GM23248 (cell line): ENCODE results near the gene TMEM129. TPM values are rescaled to one million over a fixed set of nuclear protein-coding genes. Genes with fewer than 3 reads are reported as not detected.

Experiments
- DNase-seq: peaks from one replicate; pipeline ENCODE4 v3.0.0-alpha.2; 2015
- H2AFZ ChIP-seq: fragments of 200-600 bp; sonication (generic); 2 replicates; pipeline ENCODE4 v1.6.1; 2016; ENCODE audit warnings: antibody characterized with exemption
- H3F3A ChIP-seq: fragments of 200-600 bp; sonication (generic); 2 replicates; pipeline ENCODE4 v1.6.1; 2016; ENCODE audit warnings: mild to moderate bottlenecking, antibody characterized with exemption, mixed run types; ENCODE audit not compliant: insufficient read depth
- H3K27ac ChIP-seq: fragments of 200-600 bp; sonication (generic); 2 replicates; pipeline ENCODE4 v1.5.1; 2016; ENCODE audit warnings: mild to moderate bottlenecking
- H3K27me3 ChIP-seq: fragments of 200-600 bp; sonication (generic); replicated peaks from 2 replicates; pipeline ENCODE4 v1.6.1; 2016; ENCODE audit warnings: mild to moderate bottlenecking; ENCODE audit not compliant: insufficient read depth
- H3K36me3 ChIP-seq: fragments of 200-600 bp; sonication (generic); 2 replicates; pipeline ENCODE4 v1.6.1; 2016; ENCODE audit warnings: low read depth, mild to moderate bottlenecking
- H3K4me1 ChIP-seq: fragments of 200-600 bp; sonication (generic); 2 replicates; pipeline ENCODE4 v1.6.1; 2016; ENCODE audit warnings: mild to moderate bottlenecking; ENCODE audit not compliant: insufficient read depth
- H3K4me2 ChIP-seq: fragments of 200-600 bp; sonication (generic); one replicate; pipeline ENCODE4 v1.6.1; 2016; ENCODE audit warnings: mild to moderate bottlenecking; ENCODE audit not compliant: unreplicated experiment
- H3K4me3 ChIP-seq: fragments of 200-600 bp; sonication (generic); 2 replicates; pipeline ENCODE4 v1.5.1; 2016; ENCODE audit warnings: mild to moderate bottlenecking
- H3K79me2 ChIP-seq: fragments of 200-600 bp; sonication (generic); 2 replicates; pipeline ENCODE4 v1.6.1; 2016; ENCODE audit warnings: mild to moderate bottlenecking; ENCODE audit not compliant: insufficient read depth
- H3K9ac ChIP-seq: fragments of 200-600 bp; sonication (generic); 2 replicates; pipeline ENCODE4 v1.6.1; 2016; ENCODE audit warnings: mild to moderate bottlenecking
- H3K9me2 ChIP-seq: fragments of 200-600 bp; sonication (generic); 2 replicates; pipeline ENCODE4 v1.6.1; 2016; ENCODE audit warnings: mixed run types, mild to moderate bottlenecking, moderate library complexity; ENCODE audit not compliant: insufficient read depth
- H3K9me3 ChIP-seq: fragments of 200-600 bp; sonication (generic); one replicate; pipeline ENCODE4 v1.6.1; 2017; ENCODE audit warnings: low read depth
- H4K20me1 ChIP-seq: fragments of 200-600 bp; sonication (generic); 2 replicates; pipeline ENCODE4 v1.6.0; 2016; ENCODE audit not compliant: insufficient read depth
- EZH2 ChIP-seq: fragments of 200-600 bp; sonication (generic); IDR thresholded peaks from 2 replicates; pipeline ENCODE4 v1.6.1; 2018; ENCODE audit warnings: antibody characterized with exemption, mild to moderate bottlenecking; ENCODE audit not compliant: insufficient read depth, poor library complexity, severe bottlenecking
- EZH2phosphoT487 ChIP-seq: fragments of 200-600 bp; sonication (generic); IDR thresholded peaks from 2 replicates; pipeline ENCODE4 v1.6.1; 2018; ENCODE audit warnings: antibody characterized with exemption, moderate library complexity, mild to moderate bottlenecking, low read depth; ENCODE audit not compliant: insufficient read depth
- WGBS, 2 experiments: methylation state at CpG; one replicate each; pipeline ENCODE4 v1.1.6; 2015 to 2017; ENCODE audit warnings: low lambda C conversion rate in 2 of 2, low coverage in 1 of 2; ENCODE audit errors: missing lambda C conversion rate in 2 of 2; 5-methylcytosine and 5-hydroxymethylcytosine counted together
- in situ Hi-C: fragments of 300-500 bp; cut with MboI; formaldehyde crosslinking; loops from 2 replicates; pipeline ENCODE4 v1.15.0; 2020
- polyA plus RNA-seq: library from polyadenylated mRNA; unstranded; fragments of >200 nt; fragmentation: Nextera tagmentation; extraction: Ambion mirVana; gene quantifications from 2 replicates; pipeline ENCODE4 v1.2.1, GENCODE V29; 2016
- total RNA-seq: library from RNA; depleted of rRNA; stranded (reverse); fragments of >200 nt; shearing (Covaris generic); gene quantifications from 2 replicates; pipeline ENCODE4 v1.2.3, GENCODE V29; 2014

TMEM129 gene
- total and polyA plus RNA-seq, 2 experiments from 2014 or later = 32.6 to 80.2 TPM

- no peak overlapping the region for H3K27ac ChIP-seq
- H3K4me1 ChIP-seq = peaks cover 21% of the 10 kb centered on the region
- no peak overlapping the region for H3K4me3 ChIP-seq
- in situ Hi-C loops = no loop called here
- H3K9ac ChIP-seq = no peak overlapping the region
- no peaks in the 10 kb centered on the region for H3K9me2 ChIP-seq
- 65 to 66% methylated on average over 17 of the region's 17 CpGs for WGBS, 2 experiments
- H3F3A ChIP-seq = no peaks in the 10 kb centered on the region
- no peaks in the 10 kb centered on the region for H3K9me3 ChIP-seq
- TF ChIP-seq EZH2phosphoT487 = no peak
- no peak for TF ChIP-seq EZH2
- H3K4me2 ChIP-seq = no peak overlapping the region
- no peaks in the 10 kb centered on the region for H4K20me1 ChIP-seq
- no peak overlapping the region for H2AFZ ChIP-seq
- H3K79me2 ChIP-seq = peaks cover 86% of the 10 kb centered on the region
- peak; percentile 73 for DNase-seq
- 0 out of 2 replicates have a peak, but pooled peaks cover 4% of the 10 kb centered on the region for H3K36me3 ChIP-seq
- H3K27me3 ChIP-seq = no peaks in the 10 kb centered on the region
These were observed 5.2 kb upstream of the TMEM129 start for GRCh38 chr4:1726146-1726934.

- peaks cover 21% of the 10 kb centered on the region for H3K4me1 ChIP-seq
- TF ChIP-seq EZH2phosphoT487 = no peak
- TF ChIP-seq EZH2 = no peak
- no peak for DNase-seq
These were observed 4.4 kb upstream of the TMEM129 start for GRCh38 chr4:1725521-1725920.

GRCh38 chr4:1723131-1723801 lies 2.1 kb upstream of the TMEM129 start:
- no peaks in the 10 kb centered on the region for H3K9me2 ChIP-seq
- no peak overlapping the region for H3K4me2 ChIP-seq
- no peak overlapping the region; the same call in 1 of the 2 replicates for H3K4me3 ChIP-seq
- 78 to 79% methylated on average over 12 of the region's 12 CpGs for WGBS, 2 experiments
- H3F3A ChIP-seq = no peaks in the 10 kb centered on the region
- H3K79me2 ChIP-seq = peaks cover 83% of the 10 kb centered on the region
- H2AFZ ChIP-seq = no peak overlapping the region
- no peaks in the 10 kb centered on the region for H4K20me1 ChIP-seq
- DNase-seq = no peak
- TF ChIP-seq EZH2 (no peak), EZH2phosphoT487 (no peak)
- peak overlapping the region; percentile 63; the same call in 1 of the 2 replicates for H3K9ac ChIP-seq
- in situ Hi-C loops = no loop called here
- H3K4me1 ChIP-seq = peaks cover 24% of the 10 kb centered on the region
- no peaks in the 10 kb centered on the region for H3K9me3 ChIP-seq
- H3K27me3 ChIP-seq = no peaks in the 10 kb centered on the region
- H3K36me3 ChIP-seq = no peaks in the 10 kb centered on the region
- H3K27ac ChIP-seq = no peak overlapping the region

More at GRCh38 chr4:1725521-1725920, 4.4 kb upstream of the TMEM129 start:
- Histone ChIP-seq H3K79me2 (peaks cover 83% of the 10 kb centered on the region), H3F3A (no peaks in the 10 kb centered on the region), H3K27me3 (no peaks in the 10 kb centered on the region), H3K36me3 (0 out of 2 replicates have a peak, but pooled peaks cover 4% of the 10 kb centered on the region), H3K9ac (no peak overlapping the region), H3K27ac (no peak overlapping the region), H3K4me2 (no peak overlapping the region), H2AFZ (no peak overlapping the region), H3K9me2 (no peaks in the 10 kb centered on the region), H3K4me3 (no peak overlapping the region), H3K9me3 (no peaks in the 10 kb centered on the region), H4K20me1 (no peaks in the 10 kb centered on the region)
- in situ Hi-C loops = no loop called here
- 91 to 92% methylated on average over 10 of the region's 10 CpGs for WGBS, 2 experiments

GRCh38 chr4:1722551-1723118 lies 1.5 kb upstream of the TMEM129 start:
- H3K27me3 ChIP-seq = no peaks in the 10 kb centered on the region
- no peak overlapping the region for H3K27ac ChIP-seq
- H4K20me1 ChIP-seq = no peaks in the 10 kb centered on the region
- no peaks in the 10 kb centered on the region for H3K9me2 ChIP-seq
- H3F3A ChIP-seq = no peaks in the 10 kb centered on the region
- peak overlapping the region; percentile 44 for H3K4me2 ChIP-seq
- no peaks in the 10 kb centered on the region for H3K9me3 ChIP-seq
- no peaks in the 10 kb centered on the region for H3K36me3 ChIP-seq
- TF ChIP-seq EZH2phosphoT487 (no peak), EZH2 (no peak)
- H3K9ac ChIP-seq = peak overlapping the region; percentile 63
- peak overlapping the region; percentile 92 for H3K4me3 ChIP-seq
- in situ Hi-C loops = no loop called here
- H2AFZ ChIP-seq = no peak overlapping the region
- no peak for DNase-seq
- peaks cover 83% of the 10 kb centered on the region for H3K79me2 ChIP-seq
- WGBS, 2 experiments = 74 to 76% methylated on average over 18 of the region's 18 CpGs
- peaks cover 22% of the 10 kb centered on the region for H3K4me1 ChIP-seq
